COR-L47 (cell line): Measurements from ENCODE around the gene CSF1.

Source experiments
- DNase-seq: peaks from one replicate; lab custom pipeline; 2025; lab: John Stamatoyannopoulos, UW

Gene CSF1

DNA sequence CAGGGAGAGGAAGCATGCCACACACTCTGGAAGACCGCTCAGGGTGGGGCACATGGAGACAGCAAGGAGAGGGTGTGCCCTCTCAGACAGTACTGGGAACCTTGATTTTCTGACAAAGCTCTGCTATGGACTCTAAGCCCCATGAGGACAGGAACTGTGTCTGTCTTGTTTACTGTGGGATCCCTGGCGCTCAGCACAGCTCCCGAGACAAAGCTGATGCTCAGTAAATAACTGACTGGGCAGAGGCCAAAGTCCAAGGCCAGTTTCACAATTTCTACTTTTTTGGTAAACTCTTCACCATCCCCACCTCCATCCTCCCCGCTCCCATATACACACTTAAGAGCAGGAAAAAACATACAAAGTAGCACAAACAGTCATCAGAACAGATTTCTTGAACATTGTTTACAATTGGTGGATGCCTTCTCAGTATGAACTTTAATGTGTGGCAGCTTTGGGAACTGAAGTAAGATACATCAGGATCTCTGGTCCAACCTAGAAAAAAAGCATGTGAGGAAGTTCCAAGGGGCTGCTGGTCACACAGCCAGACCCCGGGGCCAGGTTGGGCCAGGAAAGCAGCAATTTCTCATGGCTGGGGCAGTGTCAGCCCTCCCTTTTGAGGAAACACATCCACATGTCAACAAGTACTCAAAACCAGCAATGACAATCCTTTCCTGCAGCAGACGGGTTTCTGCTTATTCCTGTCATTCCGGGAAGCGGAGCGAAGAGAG is 68.3 kb downstream of the CSF1 start:
- no peak for DNase-seq

DNA sequence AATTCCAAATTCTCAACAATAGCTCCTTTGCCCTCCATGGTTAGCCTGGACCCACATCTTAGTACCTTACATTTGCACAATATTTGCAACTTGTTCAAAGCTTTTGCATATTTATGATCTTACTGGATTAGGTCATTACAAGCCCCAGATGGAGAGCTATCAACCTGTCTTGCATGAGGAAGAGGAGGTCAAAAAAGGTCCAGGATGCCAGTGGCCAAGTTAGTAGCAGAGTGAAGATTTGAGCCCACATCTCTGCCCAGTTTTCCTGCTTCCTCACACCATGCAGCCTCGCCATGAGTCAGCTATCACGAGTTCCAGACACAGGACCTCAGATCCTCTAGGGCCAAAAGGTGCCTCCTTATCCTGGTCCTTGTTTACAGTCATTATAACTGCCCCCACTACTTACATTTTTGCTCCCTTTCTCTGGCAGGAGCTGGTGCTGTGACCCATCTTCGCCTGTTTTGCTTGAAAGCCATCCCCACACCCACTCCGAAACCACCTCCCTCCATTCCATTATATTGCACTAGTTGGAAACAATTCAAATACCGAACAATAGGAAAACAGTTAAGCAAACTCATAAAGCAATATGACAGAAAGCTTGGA is 68.9 kb downstream of the CSF1 start:
- DNase-seq: no peak
